ENCODE data around the gene APOBEC3A. TPM values are rescaled to one million over a fixed set of nuclear protein-coding genes. Genes with fewer than 3 reads are reported as not detected.
A peak's percentile ranks its signal among the peaks of the same experiment; 100 is the strongest.

APOBEC3A gene
- total and polyA plus RNA-seq, 2 of the 13 experiments (the other 11 are each of a cell fraction or from before 2014, with no cell fraction given), result not detected

GRCh38 chr22:39003165-39003638 lies 45.8 kb downstream of the APOBEC3A start (continued):
- TF ChIP-seq ZNF687 (CRISPR knock-in tag; IDR thresholded peaks at IDR 0.05) (0 out of 2 replicates have a peak, but pooled peaks have one; percentile 27), ZNF607 (CRISPR knock-in tag; IDR thresholded peaks at IDR 0.05; ENCODE audit: borderline replicate concordance) (no peak), SIN3A (IDR thresholded peaks at IDR 0.05; ENCODE audit: borderline replicate concordance, low read depth, low read length) (no peak), ZNF350 (CRISPR knock-in tag; IDR thresholded peaks at IDR 0.05; ENCODE audit: borderline replicate concordance, low read depth) (no peak), SP1 (IDR thresholded peaks at IDR 0.05) (no peak), SP1 (CRISPR knock-in tag; IDR thresholded peaks at IDR 0.05) (no peak), PBX3 (CRISPR knock-in tag; IDR thresholded peaks at IDR 0.05; ENCODE audit: borderline replicate concordance) (no peak), TOPORS (CRISPR knock-in tag; IDR thresholded peaks at IDR 0.05) (no peak), MTERF4 (CRISPR knock-in tag; IDR thresholded peaks at IDR 0.05) (no peak), BCL6 (CRISPR knock-in tag; IDR thresholded peaks at IDR 0.05) (no peak), STAT6 (CRISPR knock-in tag; IDR thresholded peaks at IDR 0.05; ENCODE audit: borderline replicate concordance) (no peak), PAF1 (CRISPR knock-in tag; IDR thresholded peaks at IDR 0.05) (no peak), ZNF644 (CRISPR knock-in tag; IDR thresholded peaks at IDR 0.05; ENCODE audit: low read depth) (no peak), FOXP4 (CRISPR knock-in tag; IDR thresholded peaks at IDR 0.05) (no peak)
